ENCODE measurements around the gene PPIL1.

PPIL1 gene

GRCh38 chr6:36838896-36839748 lies 35.5 kb downstream of the PPIL1 start, which contains the start of gene CPNE5:
TSS of gene CPNE5 (minus strand) at chr6:36839444. CDS start at chr6:36839377, 67 bp downstream.
- H2AFZ ChIP-seq (ENCODE audit: low read depth, low read length, severe bottlenecking) = no peak within 1 kb of the TSS
- peak within 1 kb of the TSS; percentile 42 for H3K4me2 ChIP-seq (ENCODE audit: low read depth, low read length, poor library complexity, severe bottlenecking)
- no peaks in the 10 kb centered on the region for H3F3A ChIP-seq (ENCODE audit: insufficient read depth)
- no peaks in the 10 kb centered on the region for H3K79me2 ChIP-seq (ENCODE audit: insufficient read depth, low read length)
- H3K9me3 ChIP-seq (ENCODE audit: insufficient read depth, low read length) = no peaks in the 10 kb centered on the region
- H3K9me2 ChIP-seq (replicated peaks; ENCODE audit: insufficient read depth, low read length) = no peaks in the 10 kb centered on the region
- no peak within 1 kb of the TSS for H3K9ac ChIP-seq (ENCODE audit: low read length)
- H3K27ac ChIP-seq (ENCODE audit: low read depth, low read length) = no peak within 1 kb of the TSS
- no peaks in the 10 kb centered on the region for H3K36me3 ChIP-seq (ENCODE audit: low read length)
- no peaks in the 10 kb centered on the region for H4K20me1 ChIP-seq (ENCODE audit: low read depth, low read length)
- no peak within 1 kb of the TSS for H3K4me3 ChIP-seq (ENCODE audit: insufficient read depth, low read length, poor library complexity, severe bottlenecking)
- no peak for TF ChIP-seq CTCF (IDR thresholded peaks at IDR 0.05; ENCODE audit: insufficient read depth, low read length, poor library complexity, severe bottlenecking)
- no peak for TF ChIP-seq EZH2phosphoT487 (conservative IDR thresholded peaks at IDR 0.05; ENCODE audit: low read length)
- H3K27me3 ChIP-seq (ENCODE audit: low read length) = no peaks in the 10 kb centered on the region

- Histone ChIP-seq H4K20me1 (ENCODE audit: low read depth, low read length) (no peaks in the 10 kb centered on the region), H3K9me3 (ENCODE audit: insufficient read depth, low read length) (no peaks in the 10 kb centered on the region), H3K4me2 (ENCODE audit: low read depth, low read length, poor library complexity, severe bottlenecking) (no peak overlapping the region), H3F3A (ENCODE audit: insufficient read depth) (no peaks in the 10 kb centered on the region), H3K4me3 (ENCODE audit: insufficient read depth, low read length, poor library complexity, severe bottlenecking) (no peak overlapping the region), H3K27me3 (ENCODE audit: low read length) (no peaks in the 10 kb centered on the region), H3K79me2 (ENCODE audit: insufficient read depth, low read length) (no peaks in the 10 kb centered on the region), H3K9ac (ENCODE audit: low read length) (no peak overlapping the region), H3K9me2 (replicated peaks; ENCODE audit: insufficient read depth, low read length) (no peaks in the 10 kb centered on the region), H3K36me3 (ENCODE audit: low read length) (no peaks in the 10 kb centered on the region), H2AFZ (ENCODE audit: low read depth, low read length, severe bottlenecking) (no peak overlapping the region), H3K27ac (ENCODE audit: low read depth, low read length) (no peak overlapping the region)
- TF ChIP-seq CTCF (IDR thresholded peaks at IDR 0.05; ENCODE audit: insufficient read depth, low read length, poor library complexity, severe bottlenecking) (no peak), EZH2phosphoT487 (conservative IDR thresholded peaks at IDR 0.05; ENCODE audit: low read length) (no peak)
Observed at GRCh38 chr6:36837686-36838085, 36.9 kb downstream of the PPIL1 start.

- H3K4me2 ChIP-seq (ENCODE audit: low read depth, low read length, poor library complexity, severe bottlenecking) = no peak overlapping the region
- H3K36me3 ChIP-seq (ENCODE audit: low read length) = no peaks in the 10 kb centered on the region
- no peaks in the 10 kb centered on the region for H3F3A ChIP-seq (ENCODE audit: insufficient read depth)
- no peaks in the 10 kb centered on the region for H3K79me2 ChIP-seq (ENCODE audit: insufficient read depth, low read length)
- no peak overlapping the region for H3K27ac ChIP-seq (ENCODE audit: low read depth, low read length)
- no peaks in the 10 kb centered on the region for H3K9me3 ChIP-seq (ENCODE audit: insufficient read depth, low read length)
- H3K9me2 ChIP-seq (replicated peaks; ENCODE audit: insufficient read depth, low read length) = no peaks in the 10 kb centered on the region
- no peak for TF ChIP-seq CTCF (IDR thresholded peaks at IDR 0.05; ENCODE audit: insufficient read depth, low read length, poor library complexity, severe bottlenecking)
- TF ChIP-seq EZH2phosphoT487 (conservative IDR thresholded peaks at IDR 0.05; ENCODE audit: low read length) = no peak
- no peak overlapping the region for H3K4me3 ChIP-seq (ENCODE audit: insufficient read depth, low read length, poor library complexity, severe bottlenecking)
- no peaks in the 10 kb centered on the region for H4K20me1 ChIP-seq (ENCODE audit: low read depth, low read length)
- no peak overlapping the region for H2AFZ ChIP-seq (ENCODE audit: low read depth, low read length, severe bottlenecking)
- H3K9ac ChIP-seq (ENCODE audit: low read length) = no peak overlapping the region
- no peaks in the 10 kb centered on the region for H3K27me3 ChIP-seq (ENCODE audit: low read length)
Observed at GRCh38 chr6:36837022-36837339, 37.6 kb downstream of the PPIL1 start.
